ENCODE data around the gene CENPT.

CENPT gene

GRCh38 chr16:67856927-67857546 is 9.5 kb upstream of the CENPT start:
- Histone ChIP-seq H3K9ac (no peak overlapping the region), H3K27ac (no peak overlapping the region)

GRCh38 chr16:67855789-67856188 is 8.3 kb upstream of the CENPT start:
- Histone ChIP-seq H3K27ac (no peak overlapping the region), H3K4me2 (ENCODE audit: low read length) (no peak overlapping the region), H3K4me3 (ENCODE audit: low read depth, low read length) (no peak overlapping the region), H3K4me1 (peaks cover 14% of the 10 kb centered on the region), H3K79me2 (peaks cover 73% of the 10 kb centered on the region), H3K27me3 (ENCODE audit: control insufficient read depth, insufficient read depth, low read length) (no peaks in the 10 kb centered on the region), H3K36me3 (ENCODE audit: control insufficient read depth, insufficient read depth, low read length) (no peaks in the 10 kb centered on the region), H3K9ac (no peak overlapping the region), H3K9me3 (ENCODE audit: control insufficient read depth, low read length) (no peaks in the 10 kb centered on the region), H2AFZ (no peak overlapping the region)
- no peak for TF ChIP-seq CTCF (IDR thresholded peaks at IDR 0.05)

More at GRCh38 chr16:67856927-67857546, 9.5 kb upstream of the CENPT start:
- Histone ChIP-seq H3K4me1 (peaks cover 14% of the 10 kb centered on the region), H3K9me3 (ENCODE audit: control insufficient read depth, low read length) (no peaks in the 10 kb centered on the region), H3K4me3 (ENCODE audit: low read depth, low read length) (no peak overlapping the region), H3K27me3 (ENCODE audit: control insufficient read depth, insufficient read depth, low read length) (no peaks in the 10 kb centered on the region), H3K4me2 (ENCODE audit: low read length) (no peak overlapping the region), H3K36me3 (ENCODE audit: control insufficient read depth, insufficient read depth, low read length) (no peaks in the 10 kb centered on the region), H2AFZ (no peak overlapping the region), H3K79me2 (peaks cover 68% of the 10 kb centered on the region)
- no peak for TF ChIP-seq CTCF (IDR thresholded peaks at IDR 0.05)

- H3K27me3 ChIP-seq (ENCODE audit: control insufficient read depth, insufficient read depth, low read length), result no peaks in the 10 kb centered on the region
- H3K4me3 ChIP-seq (ENCODE audit: low read depth, low read length), result no peak overlapping the region
- H3K4me2 ChIP-seq (ENCODE audit: low read length), result no peak overlapping the region
- TF ChIP-seq CTCF (IDR thresholded peaks at IDR 0.05), result no peak
- H3K9me3 ChIP-seq (ENCODE audit: control insufficient read depth, low read length), result no peaks in the 10 kb centered on the region
- H3K4me1 ChIP-seq, result peaks cover 14% of the 10 kb centered on the region
- peaks cover 77% of the 10 kb centered on the region for H3K79me2 ChIP-seq
- H3K36me3 ChIP-seq (ENCODE audit: control insufficient read depth, insufficient read depth, low read length), result no peaks in the 10 kb centered on the region
- H2AFZ ChIP-seq, result no peak overlapping the region
- H3K9ac ChIP-seq, result no peak overlapping the region
- H3K27ac ChIP-seq, result no peak overlapping the region
Observed at GRCh38 chr16:67853670-67854069, 6.2 kb upstream of the CENPT start.

- Histone ChIP-seq H3K4me3 (ENCODE audit: low read depth, low read length) (peak overlapping the region; percentile 83), H3K9me3 (ENCODE audit: control insufficient read depth, low read length) (no peaks in the 10 kb centered on the region), H3K27me3 (ENCODE audit: control insufficient read depth, insufficient read depth, low read length) (no peaks in the 10 kb centered on the region), H3K27ac (no peak overlapping the region), H3K4me2 (ENCODE audit: low read length) (peak overlapping the region; percentile 96), H3K9ac (no peak overlapping the region), H3K79me2 (peaks cover 56% of the 10 kb centered on the region), H2AFZ (no peak overlapping the region), H3K4me1 (peaks cover 20% of the 10 kb centered on the region), H3K36me3 (ENCODE audit: control insufficient read depth, insufficient read depth, low read length) (no peaks in the 10 kb centered on the region)
- no peak for TF ChIP-seq CTCF (IDR thresholded peaks at IDR 0.05)
Observed at GRCh38 chr16:67848118-67848517, 625 bp upstream of the CENPT start.

All from parathyroid adenoma (tissue), 2 donors.